ENCODE results near the gene FMO5. TPM values are rescaled to one million over a fixed set of nuclear protein-coding genes. Genes with fewer than 3 reads are reported as not detected.
"Not testable (repeated sequence)": the region's sequence is repeated elsewhere in the genome, so short reads cannot be mapped to it uniquely, and the experiment has no call there.

FMO5 gene
- total RNA-seq, 4 donors from 2014 or later, result 2.1 to 3.9 (median 3.8) TPM

DNA sequence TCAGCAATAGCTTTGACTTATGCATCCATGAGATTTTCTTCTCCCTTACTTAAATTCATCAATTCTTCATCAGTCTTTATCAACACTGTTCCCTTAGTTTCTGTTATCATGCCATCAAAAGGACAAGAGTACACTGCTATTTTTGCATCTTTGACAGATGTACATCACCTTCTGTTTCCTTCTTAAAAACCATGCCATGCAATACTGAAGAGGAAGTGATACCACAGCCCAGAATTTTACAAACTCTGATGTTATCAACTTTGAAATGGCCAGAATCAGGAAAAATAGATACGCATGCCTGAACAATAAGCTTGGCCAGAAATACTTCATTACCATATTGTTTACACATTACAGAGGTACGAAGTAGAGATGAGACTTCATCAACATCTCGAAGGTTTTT, 21.1 kb downstream of the FMO5 start:
- H3K9me3 ChIP-seq, result no peaks in the 10 kb centered on the region
- H3K4me3 ChIP-seq, result no peak overlapping the region
- intact Hi-C loops (cut with DNase I; ENCODE audit: low total_unique reads), result no loop called here
- no peaks in the 10 kb centered on the region for H3K27me3 ChIP-seq
- TF ChIP-seq CTCF (IDR thresholded peaks at IDR 0.05), result no peak
- TF ChIP-seq POLR2A (IDR thresholded peaks at IDR 0.05), result no peak
- no peak for DNase-seq
- H3K27ac ChIP-seq, result no peak overlapping the region
- H3K4me1 ChIP-seq, result no peaks in the 10 kb centered on the region
- H3K36me3 ChIP-seq, result no peaks in the 10 kb centered on the region

GRCh38 chr1:147202576-147202975, 22.6 kb downstream of the FMO5 start:
- intact Hi-C loops (cut with DNase I; ENCODE audit: low total_unique reads), result no loop called here
- no peak for TF ChIP-seq CTCF (IDR thresholded peaks at IDR 0.05)
- TF ChIP-seq POLR2A (IDR thresholded peaks at IDR 0.05), result no peak
- no peaks in the 10 kb centered on the region for H3K4me1 ChIP-seq
- no peaks in the 10 kb centered on the region for H3K27me3 ChIP-seq
- H3K27ac ChIP-seq, result no peak overlapping the region
- no peaks in the 10 kb centered on the region for H3K36me3 ChIP-seq
- no peak for DNase-seq
- H3K9me3 ChIP-seq, result no peaks in the 10 kb centered on the region
- H3K4me3 ChIP-seq, result no peak overlapping the region

GRCh38 chr1:147201786-147202185, 23.4 kb downstream of the FMO5 start:
- Histone ChIP-seq H3K9me3 (no peaks in the 10 kb centered on the region), H3K27ac (no peak overlapping the region), H3K27me3 (no peaks in the 10 kb centered on the region), H3K4me3 (no peak overlapping the region), H3K4me1 (no peaks in the 10 kb centered on the region), H3K36me3 (no peaks in the 10 kb centered on the region)
- TF ChIP-seq POLR2A (IDR thresholded peaks at IDR 0.05) (no peak), CTCF (IDR thresholded peaks at IDR 0.05) (no peak)
- DNase-seq, result no peak
- intact Hi-C loops (cut with DNase I; ENCODE audit: low total_unique reads), result no loop called here

DNA sequence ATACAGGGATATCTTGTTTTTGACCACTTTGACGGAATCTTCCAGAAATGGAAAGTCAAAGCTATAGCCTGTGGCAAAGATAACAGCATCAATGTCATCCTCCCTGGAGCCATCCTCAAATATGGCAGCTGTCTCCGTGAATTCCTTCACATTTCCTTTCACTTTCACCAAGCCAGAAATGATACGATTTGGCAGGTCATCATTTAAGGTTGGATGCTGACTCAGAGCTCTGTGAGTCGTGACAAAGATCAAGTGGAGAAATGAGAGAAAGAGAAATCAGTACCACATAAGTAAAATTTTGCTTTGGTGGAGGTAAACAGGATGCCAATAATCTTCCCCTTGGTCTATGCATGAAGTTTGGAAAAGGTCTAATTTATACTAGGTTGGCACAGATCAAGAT, 23.9 kb downstream of the FMO5 start:
- intact Hi-C loops (cut with DNase I; ENCODE audit: low total_unique reads), result no loop called here
- H3K27me3 ChIP-seq, result no peaks in the 10 kb centered on the region

GRCh38 chr1:147197324-147197723, 27.8 kb downstream of the FMO5 start:
- intact Hi-C loops (cut with DNase I; ENCODE audit: low total_unique reads); H3K27me3 ChIP-seq; H3K4me1 ChIP-seq; H3K36me3 ChIP-seq; H3K9me3 ChIP-seq; H3K4me3 ChIP-seq; H3K27ac ChIP-seq; DNase-seq: not testable (repeated sequence)

More for the DNA sequence above, 23.9 kb downstream of the FMO5 start:
- TF ChIP-seq POLR2A (IDR thresholded peaks at IDR 0.05), result no peak
- no peak for TF ChIP-seq CTCF (IDR thresholded peaks at IDR 0.05)
- DNase-seq, result no peak
- Histone ChIP-seq H3K9me3 (no peaks in the 10 kb centered on the region), H3K36me3 (no peaks in the 10 kb centered on the region), H3K27ac (no peak overlapping the region), H3K4me3 (no peak overlapping the region), H3K4me1 (no peaks in the 10 kb centered on the region)

DNA sequence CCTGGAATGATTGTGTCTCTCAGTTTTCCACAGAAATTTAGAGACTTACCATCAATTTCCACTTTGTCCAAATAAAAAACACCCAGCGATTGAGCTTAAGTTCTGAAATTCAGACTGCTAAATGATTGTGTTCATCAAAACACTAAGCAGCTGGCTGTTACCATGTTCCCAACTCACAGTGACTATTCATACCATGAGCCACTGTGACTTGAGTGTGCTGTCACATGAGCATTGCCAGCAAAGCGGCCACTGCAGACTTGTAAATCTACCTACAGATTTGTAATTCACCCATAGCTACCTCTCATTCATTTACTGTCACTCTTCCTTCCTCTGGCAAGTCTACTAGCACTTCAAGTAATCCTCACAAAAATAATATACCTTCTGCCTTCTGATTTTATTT, 35.6 kb downstream of the FMO5 start:
- no peaks in the 10 kb centered on the region for H3K4me1 ChIP-seq
- H3K4me3 ChIP-seq, result no peak overlapping the region
- DNase-seq, result no peak
- H3K36me3 ChIP-seq, result no peaks in the 10 kb centered on the region
- intact Hi-C loops (cut with DNase I; ENCODE audit: low total_unique reads), result no loop called here
- no peak for TF ChIP-seq CTCF (IDR thresholded peaks at IDR 0.05)
- TF ChIP-seq POLR2A (IDR thresholded peaks at IDR 0.05), result no peak
- no peaks in the 10 kb centered on the region for H3K9me3 ChIP-seq
- H3K27me3 ChIP-seq, result no peaks in the 10 kb centered on the region
- no peak overlapping the region for H3K27ac ChIP-seq
